ENCODE results near the gene ARID3B.

The ARID3B gene

DNA sequence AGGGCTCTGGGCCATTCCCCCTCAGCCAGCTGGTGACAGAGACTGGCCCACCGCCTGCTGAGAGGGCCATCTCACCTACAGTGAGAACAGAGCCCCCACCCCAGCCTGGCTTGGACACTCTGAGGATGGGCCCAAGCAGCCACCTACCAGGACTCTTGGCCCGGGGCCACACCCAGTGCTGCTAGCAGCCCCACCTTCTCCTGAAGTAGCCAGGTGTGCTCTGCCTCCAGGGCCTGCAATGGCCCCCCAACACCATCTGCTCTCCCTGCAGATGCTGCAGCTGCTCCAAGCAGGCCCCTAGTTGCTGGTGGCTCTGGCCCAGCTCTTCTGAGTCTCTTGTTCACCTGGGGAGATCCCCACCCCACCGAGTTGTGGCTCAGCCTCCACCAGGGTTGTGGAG lies 67.8 kb downstream of the ARID3B start:
- no peak for DNase-seq

DNA sequence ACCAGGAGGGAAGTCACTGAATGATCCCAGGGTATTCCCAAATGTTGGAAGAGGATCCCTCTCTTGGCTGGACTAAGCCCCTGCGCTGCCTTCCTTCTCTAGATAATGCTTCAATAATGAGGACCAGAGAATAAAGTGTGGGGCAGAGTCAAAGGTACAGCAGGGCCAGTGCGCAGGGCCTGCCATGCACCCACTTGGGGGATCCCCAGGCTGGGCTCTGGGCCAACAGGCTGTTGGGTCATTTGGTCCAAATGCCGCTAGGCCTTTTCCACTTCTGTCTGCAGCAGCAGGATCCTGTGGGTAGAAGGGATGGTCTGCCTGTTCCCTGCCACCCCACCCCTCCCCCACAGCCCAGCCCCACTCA lies 68.9 kb downstream of the ARID3B start:
- no peak for DNase-seq

- no peak for DNase-seq
Observed at GRCh38 chr15:74610302-74610951, 69.4 kb downstream of the ARID3B start.

GRCh38 chr15:74611341-74611740 lies 70.3 kb downstream of the ARID3B start:
- DNase-seq: no peak

DNA sequence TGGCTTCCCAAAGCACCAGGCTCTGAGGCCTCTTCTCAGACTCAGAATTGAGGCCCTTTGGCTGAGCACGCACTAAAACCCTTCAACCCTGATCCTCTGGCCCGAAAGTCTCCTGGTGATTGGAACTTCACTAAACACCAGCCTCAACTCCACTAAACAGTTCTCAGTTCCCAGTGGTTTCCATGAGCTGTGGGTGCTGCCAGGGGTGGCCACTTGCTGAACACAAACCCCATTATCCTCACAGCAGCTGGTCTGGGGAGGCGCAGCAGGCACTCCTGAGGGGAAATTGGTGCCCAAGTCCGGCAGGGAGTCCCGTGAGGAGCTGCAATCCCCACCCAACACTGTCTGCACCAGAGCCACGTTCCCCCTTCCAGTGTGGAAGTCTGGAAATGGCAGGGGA lies 70.8 kb downstream of the ARID3B start:
- no peak for DNase-seq

- no peak for DNase-seq
Observed at GRCh38 chr15:74612677-74613076, 71.7 kb downstream of the ARID3B start.

DNA sequence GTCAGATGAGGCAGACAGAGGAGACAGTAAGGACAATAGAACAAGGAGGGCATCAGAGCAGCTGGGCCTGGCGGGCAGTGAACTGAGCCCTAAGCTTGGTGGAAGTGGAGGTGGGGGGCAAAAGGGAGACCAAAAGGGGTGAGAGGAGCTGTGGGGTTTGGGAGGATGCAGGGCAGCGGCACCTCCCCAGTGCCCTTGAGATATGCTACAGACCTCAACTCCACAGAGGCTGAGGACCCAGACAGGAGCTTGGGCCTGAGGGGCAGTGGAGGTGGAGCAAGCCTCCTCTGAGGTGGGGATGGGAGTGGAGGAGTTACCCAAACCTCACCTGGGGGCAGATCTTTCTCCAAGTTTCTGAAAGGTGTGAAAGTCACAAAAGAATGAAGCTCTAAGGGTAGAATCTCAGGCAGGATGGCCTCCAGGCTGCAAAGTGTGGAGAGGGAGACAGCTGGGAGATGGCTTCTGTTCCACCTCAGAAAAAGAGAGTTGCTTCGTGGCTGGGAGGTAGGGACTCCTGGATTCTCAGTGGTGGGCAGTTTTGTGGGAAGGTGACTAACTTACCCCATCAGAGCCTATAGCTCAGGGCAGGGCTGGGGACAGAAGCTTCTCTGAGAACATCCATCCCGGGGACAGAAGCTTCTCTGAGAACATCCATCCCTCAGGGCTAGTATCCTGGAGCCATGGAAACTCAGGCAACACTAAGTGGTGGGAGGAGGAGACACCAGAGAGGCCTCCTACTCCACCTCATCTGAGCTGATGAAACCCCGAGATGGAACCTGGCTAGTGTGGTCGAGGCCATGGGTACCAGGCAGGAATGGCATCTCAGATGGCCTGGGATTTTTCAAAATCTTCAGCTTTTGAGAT lies 72.3 kb downstream of the ARID3B start:
- no peak for DNase-seq

- no peak for DNase-seq
Observed at GRCh38 chr15:74613953-74614743, 73.1 kb downstream of the ARID3B start.

- no peak for DNase-seq
Observed at GRCh38 chr15:74614744-74615507, 73.9 kb downstream of the ARID3B start.

- peak; percentile 71 for DNase-seq
Observed at GRCh38 chr15:74615508-74616365, 74.7 kb downstream of the ARID3B start, which contains the start of gene CLK3. CLK3 (plus strand) TSS chr15:74615836; CDS start chr15:74619197, 3,361 bp downstream.

- DNase-seq: no peak
Observed at GRCh38 chr15:74616366-74616939, 75.4 kb downstream of the ARID3B start.

DNA sequence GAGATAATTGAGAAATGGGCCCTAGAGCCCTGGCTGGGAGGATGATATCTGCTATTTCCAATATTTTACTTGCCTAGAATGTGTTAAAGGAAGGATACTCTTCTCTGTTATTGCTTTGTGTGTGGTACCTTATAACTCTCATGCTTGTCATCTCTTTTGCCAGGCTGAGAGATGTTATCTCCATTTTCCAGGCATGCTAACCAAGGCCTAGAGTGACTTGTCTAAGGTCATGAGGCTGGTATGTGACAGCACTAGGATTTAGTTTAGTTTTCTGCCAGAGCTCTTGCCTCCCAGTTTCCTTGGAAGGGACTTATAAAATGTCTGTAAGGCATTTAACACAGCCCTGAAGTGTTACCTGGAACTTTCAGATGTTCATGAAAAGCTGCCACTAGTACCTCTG lies 76.0 kb downstream of the ARID3B start:
- DNase-seq: no peak

DNA sequence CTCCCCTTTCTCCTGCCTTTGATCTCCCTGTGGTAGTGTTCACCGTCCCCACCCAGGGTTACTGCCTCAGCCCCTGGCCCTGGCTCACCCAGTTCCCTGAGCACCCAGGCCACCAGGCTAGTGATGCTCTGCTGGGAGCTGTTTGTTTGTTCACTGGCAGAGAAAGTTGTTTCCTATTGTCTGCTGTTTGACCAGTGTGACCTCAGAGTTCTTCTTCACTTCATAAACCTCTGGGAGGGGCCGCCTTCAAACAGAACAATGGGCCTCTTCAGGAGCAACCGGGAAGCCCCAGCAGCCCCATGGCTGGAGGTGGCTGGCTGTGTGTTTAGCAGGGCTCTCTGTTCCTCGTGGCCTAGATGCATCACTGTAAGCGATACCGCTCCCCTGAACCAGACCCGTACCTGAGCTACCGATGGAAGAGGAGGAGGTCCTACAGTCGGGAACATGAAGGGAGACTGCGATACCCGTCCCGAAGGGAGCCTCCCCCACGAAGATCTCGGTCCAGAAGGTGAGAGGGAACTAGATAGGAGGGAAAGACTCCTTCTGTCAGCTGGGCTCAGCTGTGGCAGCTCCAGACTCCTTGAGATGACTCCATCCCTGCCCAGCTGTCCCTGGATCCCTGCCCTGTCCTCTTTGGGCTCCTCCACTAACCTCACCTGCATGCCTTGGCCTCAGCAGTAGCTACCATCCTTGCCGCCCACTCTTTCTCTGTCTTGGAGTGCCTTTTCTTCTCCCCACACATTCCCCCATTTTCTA lies 78.0 kb downstream of the ARID3B start:
- DNase-seq: no peak

DNA sequence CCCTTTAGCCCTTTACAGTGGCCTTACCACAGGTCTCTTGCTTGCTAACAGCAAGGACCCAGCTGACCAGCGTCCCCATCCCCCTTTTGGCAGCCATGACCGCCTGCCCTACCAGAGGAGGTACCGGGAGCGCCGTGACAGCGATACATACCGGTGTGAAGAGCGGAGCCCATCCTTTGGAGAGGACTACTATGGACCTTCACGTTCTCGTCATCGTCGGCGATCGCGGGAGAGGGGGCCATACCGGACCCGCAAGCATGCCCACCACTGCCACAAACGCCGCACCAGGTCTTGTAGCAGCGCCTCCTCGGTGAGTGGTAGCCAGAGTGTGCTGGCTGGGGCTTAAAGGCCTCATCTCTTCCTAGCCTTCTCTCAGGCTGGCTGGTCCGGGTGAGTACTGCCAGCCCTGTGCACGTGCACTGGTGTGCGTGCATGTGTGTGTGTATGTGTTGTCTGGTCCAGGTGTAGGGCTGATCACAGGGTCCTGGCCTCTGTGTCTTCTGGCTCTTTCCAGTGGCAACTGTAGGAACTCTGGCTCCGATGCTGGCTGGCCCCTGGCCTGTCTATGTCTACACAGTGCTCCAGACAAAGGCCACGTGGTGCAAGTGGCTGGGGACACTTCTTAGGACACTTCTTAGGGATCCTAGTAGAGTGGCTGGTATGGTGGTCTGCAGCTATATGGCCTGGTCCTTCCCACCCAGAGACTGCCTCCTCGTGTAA lies 79.1 kb downstream of the ARID3B start:
- DNase-seq: no peak

DNA sequence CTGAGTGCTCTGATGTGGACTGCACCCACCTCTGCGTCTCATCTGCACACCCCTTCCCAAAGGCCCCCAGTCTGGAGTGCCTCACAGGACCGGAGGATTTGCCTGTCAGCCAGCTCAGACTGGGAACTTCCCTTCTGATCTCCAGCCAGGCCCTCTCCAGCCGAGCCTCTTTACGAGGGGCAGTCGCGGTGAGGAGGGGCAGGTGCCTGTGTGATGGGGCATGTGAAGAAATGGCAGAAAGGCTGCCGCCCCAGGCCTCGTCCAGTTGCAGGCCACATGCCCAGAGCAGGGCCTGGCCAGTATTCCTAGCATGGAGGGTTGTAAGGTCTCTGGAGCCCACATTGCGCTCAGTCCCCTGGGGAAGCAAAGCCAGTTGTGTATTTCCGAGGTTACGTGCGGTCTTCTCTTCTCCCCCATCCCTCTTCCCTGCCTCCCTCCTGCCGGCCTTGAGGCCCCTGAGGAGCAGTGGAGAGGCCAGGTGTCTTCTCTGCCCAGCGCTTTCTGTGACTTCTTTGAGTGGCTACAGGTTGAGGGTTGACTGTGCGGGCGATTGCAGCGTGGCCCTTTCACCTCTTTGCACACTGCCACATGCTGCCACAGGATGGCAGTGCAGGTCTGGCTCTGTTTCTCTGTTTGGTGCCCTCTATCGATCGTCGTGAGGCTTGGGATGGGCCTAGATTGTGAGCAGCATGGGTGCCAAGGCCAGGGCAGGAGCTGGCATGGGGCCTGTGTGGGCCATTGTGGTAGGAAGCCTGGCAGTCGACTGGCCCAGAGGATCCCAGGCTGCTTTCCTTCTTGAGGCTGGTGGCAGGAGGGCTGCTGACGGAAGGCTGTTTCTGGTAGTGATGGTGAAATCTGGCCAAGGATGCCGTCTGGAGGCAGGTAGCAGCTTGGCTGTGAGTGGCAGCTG lies 79.9 kb downstream of the ARID3B start:
- no peak for DNase-seq

DNA sequence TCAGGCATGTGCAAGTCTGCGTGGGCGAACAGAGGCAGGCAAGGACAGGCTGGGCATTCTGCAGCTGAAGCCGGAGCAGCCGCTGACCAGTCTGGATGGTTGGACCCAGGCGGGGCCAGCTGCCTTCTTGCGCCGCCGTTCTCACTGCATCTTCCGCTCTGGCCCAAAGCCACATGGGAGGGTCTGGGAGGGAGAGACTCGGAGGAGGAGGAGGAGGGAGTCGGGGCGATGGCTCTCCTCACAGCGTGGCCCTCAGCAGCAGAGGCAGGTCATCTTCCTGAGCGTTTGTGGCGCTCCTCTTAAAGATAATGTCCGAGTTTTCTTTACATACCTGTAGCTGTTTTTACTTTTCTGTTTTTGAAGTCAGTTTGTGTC lies 80.5 kb downstream of the ARID3B start:
- DNase-seq: no peak

DNA sequence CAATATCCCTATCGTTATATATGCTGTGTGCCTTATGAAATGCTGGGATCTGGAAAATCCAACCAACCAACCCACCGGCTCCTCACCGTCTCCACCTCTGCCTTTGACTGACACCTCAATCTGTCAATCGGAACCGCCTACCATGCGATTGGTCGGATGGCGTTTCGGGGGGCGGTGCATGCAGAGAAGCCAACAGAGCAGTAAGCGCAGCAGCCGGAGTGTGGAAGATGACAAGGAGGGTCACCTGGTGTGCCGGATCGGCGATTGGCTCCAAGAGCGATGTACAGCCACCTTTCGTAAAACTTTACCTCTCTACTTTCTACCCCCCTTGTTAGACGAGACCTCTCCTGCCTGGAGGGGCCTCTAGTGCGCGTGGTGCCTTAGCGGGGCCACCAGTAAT lies 80.9 kb downstream of the ARID3B start:
- DNase-seq: no peak

GRCh38 chr15:74622758-74623157 lies 81.7 kb downstream of the ARID3B start:
- DNase-seq: no peak

GRCh38 chr15:74624020-74624602 lies 83.1 kb downstream of the ARID3B start:
- DNase-seq: no peak
